ENCODE measurements around the gene GLIS1. TPM values are rescaled to one million over a fixed set of nuclear protein-coding genes. Genes with fewer than 3 reads are reported as not detected.

The GLIS1 gene
- total RNA-seq, 4 donors from 2014 or later, result 0.59 to 3.9 (median 0.75) TPM

DNA sequence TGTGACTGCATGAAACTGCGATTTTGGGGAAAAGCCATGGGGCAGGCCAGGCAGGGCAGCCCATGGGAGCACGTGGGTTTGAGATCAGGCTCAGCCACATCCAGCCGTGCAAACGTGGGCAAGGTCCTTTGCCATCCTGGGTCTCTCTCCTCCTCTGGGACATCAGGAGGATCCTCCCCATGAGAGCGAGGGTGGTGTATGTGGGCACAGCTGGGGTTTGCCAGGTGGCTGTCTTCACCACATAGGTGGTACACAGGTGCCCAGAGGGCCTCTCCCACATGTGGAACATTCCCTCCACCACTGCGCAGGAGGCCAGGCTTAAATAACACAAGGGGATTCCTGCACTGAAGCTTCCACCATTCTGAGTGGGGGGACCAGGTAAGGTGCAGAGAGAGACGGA is 143.1 kb downstream of the GLIS1 start:
- no peaks in the 10 kb centered on the region for H3K9me3 ChIP-seq
- no peak overlapping the region for H3K27ac ChIP-seq
- no peaks in the 10 kb centered on the region for H3K27me3 ChIP-seq
- no peak for TF ChIP-seq POLR2A (IDR thresholded peaks at IDR 0.05)
- TF ChIP-seq, protein P1, sequence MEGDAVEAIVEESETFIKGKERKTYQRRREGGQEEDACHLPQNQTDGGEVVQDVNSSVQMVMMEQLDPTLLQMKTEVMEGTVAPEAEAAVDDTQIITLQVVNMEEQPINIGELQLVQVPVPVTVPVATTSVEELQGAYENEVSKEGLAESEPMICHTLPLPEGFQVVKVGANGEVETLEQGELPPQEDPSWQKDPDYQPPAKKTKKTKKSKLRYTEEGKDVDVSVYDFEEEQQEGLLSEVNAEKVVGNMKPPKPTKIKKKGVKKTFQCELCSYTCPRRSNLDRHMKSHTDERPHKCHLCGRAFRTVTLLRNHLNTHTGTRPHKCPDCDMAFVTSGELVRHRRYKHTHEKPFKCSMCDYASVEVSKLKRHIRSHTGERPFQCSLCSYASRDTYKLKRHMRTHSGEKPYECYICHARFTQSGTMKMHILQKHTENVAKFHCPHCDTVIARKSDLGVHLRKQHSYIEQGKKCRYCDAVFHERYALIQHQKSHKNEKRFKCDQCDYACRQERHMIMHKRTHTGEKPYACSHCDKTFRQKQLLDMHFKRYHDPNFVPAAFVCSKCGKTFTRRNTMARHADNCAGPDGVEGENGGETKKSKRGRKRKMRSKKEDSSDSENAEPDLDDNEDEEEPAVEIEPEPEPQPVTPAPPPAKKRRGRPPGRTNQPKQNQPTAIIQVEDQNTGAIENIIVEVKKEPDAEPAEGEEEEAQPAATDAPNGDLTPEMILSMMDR (IDR thresholded peaks at IDR 0.05), result no peak
- no peak for TF ChIP-seq EP300 (IDR thresholded peaks at IDR 0.05)
- peaks cover 0 to 15% (median 0%) of the 10 kb centered on the region in 4 donors for H3K4me1 ChIP-seq
- WGBS, 2 donors, result 84 to 95% methylated on average over 6 to 7 of the region's 7 CpGs
- no peak overlapping the region for H3K4me3 ChIP-seq
- H3K36me3 ChIP-seq, result no peaks in the 10 kb centered on the region
- DNase-seq (ENCODE audit: low spot score in 2 of 2), result no peak

DNA sequence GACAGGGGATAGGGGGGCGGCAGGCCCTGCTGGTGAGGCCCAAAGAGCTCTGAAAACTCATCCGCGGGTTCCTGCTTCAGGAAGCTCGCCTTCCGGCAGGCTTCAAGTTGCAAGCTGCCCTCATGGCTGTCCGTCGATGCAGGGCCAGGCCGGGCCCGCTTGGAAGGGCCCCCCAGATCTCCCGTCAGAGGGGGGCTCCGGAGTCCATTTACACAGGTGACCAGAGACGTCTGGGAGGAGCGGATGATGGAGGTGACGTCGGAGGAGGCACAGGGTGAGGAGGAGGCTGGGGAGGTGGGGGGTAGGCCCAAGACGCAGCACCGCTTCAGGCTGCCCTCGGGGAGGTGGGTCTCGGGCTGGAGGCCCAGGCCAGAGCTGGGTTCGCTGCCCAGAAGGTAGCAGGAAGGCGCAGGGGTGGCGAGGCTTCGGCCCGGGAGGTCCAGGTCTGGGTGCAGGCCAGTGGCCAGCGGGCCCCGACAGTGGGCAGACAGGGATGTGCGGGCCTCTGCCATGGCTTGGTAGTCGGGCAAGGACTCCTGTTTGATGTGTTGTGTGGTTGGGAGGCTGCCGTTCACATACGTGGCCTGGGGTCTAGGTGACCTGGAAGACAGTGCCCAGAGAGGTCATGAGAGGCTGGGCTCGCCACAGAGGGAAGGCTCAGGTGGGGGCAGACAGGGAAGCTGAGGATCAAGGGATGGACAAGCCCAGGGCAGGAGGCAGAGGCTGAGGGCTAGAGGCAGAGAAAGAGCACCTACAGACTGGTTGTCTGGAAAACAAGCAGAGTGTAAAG is 144.4 kb downstream of the GLIS1 start:
- WGBS, 2 donors, result 88 to 93% methylated on average over 21 to 31 of the region's 31 CpGs
- no peaks in the 10 kb centered on the region for H3K36me3 ChIP-seq
- no peaks in the 10 kb centered on the region for H3K27me3 ChIP-seq
- TF ChIP-seq, protein P1 (IDR thresholded peaks at IDR 0.05), result no peak
- TF ChIP-seq POLR2A (IDR thresholded peaks at IDR 0.05), result no peak
- TF ChIP-seq EP300 (IDR thresholded peaks at IDR 0.05), result no peak
- no peak overlapping the region for H3K4me3 ChIP-seq
- DNase-seq (ENCODE audit: low spot score in 2 of 2), result no peak
- H3K4me1 ChIP-seq, result peaks cover 0 to 18% (median 0%) of the 10 kb centered on the region in 4 donors
- H3K27ac ChIP-seq, result no peak overlapping the region
- no peaks in the 10 kb centered on the region for H3K9me3 ChIP-seq

DNA sequence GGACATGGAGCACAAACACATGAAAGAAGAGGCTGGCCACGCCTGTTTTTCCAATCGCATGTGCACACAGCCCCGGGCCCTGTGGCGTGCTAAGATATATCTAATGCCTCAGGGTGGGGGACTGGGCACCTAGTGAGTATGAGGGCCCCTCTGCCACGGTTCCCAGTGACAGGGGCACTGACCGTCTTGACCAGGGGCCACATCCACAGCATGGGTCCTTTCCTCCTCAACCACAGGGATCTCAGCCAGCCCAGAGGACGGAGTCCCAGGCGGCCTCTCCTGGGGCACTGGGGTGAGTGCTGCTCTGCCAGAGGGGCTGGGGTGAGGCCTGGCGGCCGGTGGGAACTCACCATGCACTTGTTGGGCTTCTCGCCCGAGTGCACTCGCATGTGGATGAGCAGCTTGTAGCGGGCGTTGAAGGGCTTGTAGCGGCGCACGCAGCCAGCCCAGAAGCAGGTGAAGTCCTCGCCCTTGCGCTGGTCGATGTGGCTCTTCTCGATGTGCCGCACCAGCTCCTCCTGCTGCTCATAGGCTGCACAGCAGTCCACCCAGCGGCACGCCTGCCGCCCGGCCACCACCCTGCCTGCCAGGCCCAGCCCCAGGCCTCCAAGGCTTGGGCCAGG is 145.1 kb downstream of the GLIS1 start:
- no peak overlapping the region for H3K27ac ChIP-seq
- peaks cover 0 to 18% (median 0%) of the 10 kb centered on the region in 4 donors for H3K4me1 ChIP-seq
- 82 to 93% methylated on average over 6 to 8 of the region's 27 CpGs for WGBS, 2 donors
- H3K27me3 ChIP-seq, result no peaks in the 10 kb centered on the region
- no peak overlapping the region for H3K4me3 ChIP-seq
- no peak for DNase-seq (ENCODE audit: low spot score in 2 of 2)
- TF ChIP-seq, protein P1 (IDR thresholded peaks at IDR 0.05), result no peak
- TF ChIP-seq EP300 (IDR thresholded peaks at IDR 0.05) (no peak), POLR2A (IDR thresholded peaks at IDR 0.05) (no peak)
- no peaks in the 10 kb centered on the region for H3K9me3 ChIP-seq
- H3K36me3 ChIP-seq, result no peaks in the 10 kb centered on the region

DNA sequence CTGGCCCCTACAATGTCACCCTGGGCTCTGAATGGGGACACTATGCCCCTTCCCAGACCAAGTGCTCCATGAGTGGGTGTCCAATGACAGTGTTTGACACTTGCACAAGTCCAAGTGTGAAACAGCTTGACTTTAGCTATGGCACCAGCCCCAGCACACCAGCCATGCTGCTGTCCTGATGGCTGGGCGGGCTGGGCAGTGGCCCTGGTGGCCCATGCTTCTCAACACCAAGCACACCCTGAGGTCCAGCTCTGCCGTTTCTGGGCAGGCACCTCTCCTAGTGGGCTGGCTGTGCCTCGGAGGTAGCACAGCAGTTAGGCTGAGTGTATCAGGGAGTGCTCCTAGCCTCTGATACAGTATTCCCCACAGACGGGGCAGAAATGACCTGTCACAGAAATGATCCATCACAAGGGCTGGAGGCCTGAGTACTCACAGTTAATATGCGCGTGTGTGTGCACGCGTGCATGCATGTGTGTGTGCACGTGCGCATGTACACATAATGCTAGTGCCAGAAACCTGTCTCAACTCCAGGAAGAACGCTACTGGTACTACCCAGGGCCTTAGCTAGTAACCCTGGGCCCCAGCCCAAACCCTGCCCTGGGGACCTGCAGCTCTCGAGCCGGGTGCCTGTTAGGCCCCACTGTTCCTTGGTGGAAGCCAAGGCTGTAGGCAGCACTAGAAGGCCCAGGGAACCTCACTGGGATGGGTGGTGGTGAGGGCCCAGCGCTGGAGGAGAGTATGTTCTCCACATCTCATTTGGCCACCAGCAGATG is 145.8 kb downstream of the GLIS1 start:
- H3K27me3 ChIP-seq, result no peaks in the 10 kb centered on the region
- TF ChIP-seq, protein P1 (IDR thresholded peaks at IDR 0.05), result no peak
- TF ChIP-seq EP300 (IDR thresholded peaks at IDR 0.05), result no peak
- no peak for TF ChIP-seq POLR2A (IDR thresholded peaks at IDR 0.05)
- no peak overlapping the region for H3K27ac ChIP-seq
- no peaks in the 10 kb centered on the region for H3K9me3 ChIP-seq
- WGBS, 2 donors, result 95 to 96% methylated on average over 11 to 12 of the region's 14 CpGs
- no peak overlapping the region for H3K4me3 ChIP-seq
- H3K4me1 ChIP-seq, result peaks cover 0 to 18% (median 0%) of the 10 kb centered on the region in 4 donors
- no peaks in the 10 kb centered on the region for H3K36me3 ChIP-seq
- no peak for DNase-seq (ENCODE audit: low spot score in 2 of 2)
